H9 (cell line): ENCODE data around the gene SNAI3. TPM values are rescaled to one million over a fixed set of nuclear protein-coding genes. Genes with fewer than 3 reads are reported as not detected.

Source experiments
- DNase-seq: peaks from one replicate; pipeline ENCODE4 v3.0.0-alpha.2; 2017
- H2AFZ ChIP-seq: one replicate; pipeline ENCODE4 v1.6.1; 2013; ENCODE audit warnings: mild to moderate bottlenecking, low read length, control low read depth, moderate library complexity
- H2AK5ac ChIP-seq: 2 replicates; pipeline ENCODE4 v1.6.1; 2013; ENCODE audit warnings: low read length, control low read depth, mixed read lengths; ENCODE audit not compliant: insufficient read length
- H2BK120ac ChIP-seq: one replicate; pipeline ENCODE4 v1.6.1; 2013; ENCODE audit warnings: low read depth, mild to moderate bottlenecking, low read length, control low read depth, inconsistent platforms; ENCODE audit not compliant: poor library complexity, severe bottlenecking
- H2BK12ac ChIP-seq: 2 replicates; pipeline ENCODE4 v1.6.1; 2013; ENCODE audit warnings: low read length, control low read depth, mixed read lengths, low read depth; ENCODE audit not compliant: insufficient read length
- H2BK15ac ChIP-seq: 2 replicates; pipeline ENCODE4 v1.6.1; 2013; ENCODE audit warnings: low read depth, low read length, control low read depth
- H2BK20ac ChIP-seq: one replicate; pipeline ENCODE4 v1.6.1; 2013; ENCODE audit warnings: low read depth, mild to moderate bottlenecking, low read length, control low read depth, inconsistent platforms; ENCODE audit not compliant: poor library complexity, severe bottlenecking
- H2BK5ac ChIP-seq: 2 replicates; pipeline ENCODE4 v1.6.1; 2013; ENCODE audit warnings: low read length, control low read depth, mixed read lengths; ENCODE audit not compliant: insufficient read length
- H3K14ac ChIP-seq: 2 replicates; pipeline ENCODE4 v1.6.1; 2013; ENCODE audit warnings: low read length, control low read depth; ENCODE audit not compliant: insufficient read depth
- H3K18ac ChIP-seq: 2 replicates; pipeline ENCODE4 v1.6.1; 2013; ENCODE audit warnings: low read depth, mild to moderate bottlenecking, mixed read lengths, low read length, control low read depth; ENCODE audit not compliant: insufficient read length
- H3K23ac ChIP-seq: 2 replicates; pipeline ENCODE4 v1.6.1; 2013; ENCODE audit warnings: low read length, control low read depth, mixed read lengths, low read depth; ENCODE audit not compliant: insufficient read length
- H3K23me2 ChIP-seq: 2 replicates; pipeline ENCODE4 v1.6.1; 2013; ENCODE audit warnings: low read depth, mild to moderate bottlenecking, mixed read lengths, low read length, control low read depth; ENCODE audit not compliant: insufficient read length, poor library complexity, severe bottlenecking
- H3K27ac ChIP-seq: 2 replicates; pipeline ENCODE4 v1.5.1; 2013; ENCODE audit warnings: low read length, control low read depth, mixed read lengths, low read depth; ENCODE audit not compliant: insufficient read length
- H3K27me3 ChIP-seq: 2 replicates; pipeline ENCODE4 v1.6.1; 2013; ENCODE audit warnings: low read length, control low read depth, inconsistent platforms; ENCODE audit not compliant: insufficient read depth
- H3K4ac ChIP-seq: 2 replicates; pipeline ENCODE4 v1.6.1; 2013; ENCODE audit warnings: low read depth, mild to moderate bottlenecking, control low read depth, inconsistent platforms, low read length, moderate library complexity
- H3K4me1 ChIP-seq: 2 replicates; pipeline ENCODE4 v1.6.1; 2013; ENCODE audit warnings: low read length, control low read depth, inconsistent platforms; ENCODE audit not compliant: insufficient read depth
- H3K4me2 ChIP-seq: 2 replicates; pipeline ENCODE4 v1.6.1; 2013; ENCODE audit warnings: low read length, control low read depth, mixed read lengths; ENCODE audit not compliant: insufficient read length, insufficient read depth
- H3K56ac ChIP-seq: 2 replicates; pipeline ENCODE4 v1.6.1; 2013; ENCODE audit warnings: low read depth, mild to moderate bottlenecking, mixed read lengths, low read length, control low read depth; ENCODE audit not compliant: insufficient read length
- H3K79me1 ChIP-seq: 2 replicates; pipeline ENCODE4 v1.6.1; 2013; ENCODE audit warnings: low read depth, mild to moderate bottlenecking, moderate library complexity, low read length, control low read depth, inconsistent platforms; ENCODE audit not compliant: insufficient read depth, poor library complexity, severe bottlenecking
- H3K79me2 ChIP-seq: 2 replicates; pipeline ENCODE4 v1.6.1; 2013; ENCODE audit warnings: low read length, control low read depth, inconsistent platforms; ENCODE audit not compliant: insufficient read depth
- H3K9ac ChIP-seq: 2 replicates; pipeline ENCODE4 v1.6.1; 2013; ENCODE audit warnings: low read length, control low read depth, mixed read lengths; ENCODE audit not compliant: insufficient read length; ENCODE audit errors: extremely low read depth
- H3K9me3 ChIP-seq: one replicate; pipeline ENCODE4 v1.6.1; 2013; ENCODE audit warnings: low read depth, low read length, inconsistent platforms; ENCODE audit not compliant: control insufficient read depth
- H3T11ph ChIP-seq: one replicate; pipeline ENCODE4 v1.6.1; 2013; ENCODE audit warnings: mild to moderate bottlenecking, low read length, control low read depth, inconsistent platforms
- H4K20me1 ChIP-seq: one replicate; pipeline ENCODE4 v1.6.1; 2013; ENCODE audit not compliant: control insufficient read depth, insufficient read length, insufficient read depth
- H4K5ac ChIP-seq: 2 replicates; pipeline ENCODE4 v1.6.1; 2013; ENCODE audit warnings: low read depth, mild to moderate bottlenecking, mixed read lengths, low read length, control low read depth; ENCODE audit not compliant: insufficient read length
- H4K8ac ChIP-seq: replicated peaks from 2 replicates; pipeline ENCODE4 v1.6.1; 2013; ENCODE audit warnings: low read length, control low read depth, mixed read lengths, low read depth; ENCODE audit not compliant: insufficient read length
- H4K91ac ChIP-seq: 2 replicates; pipeline ENCODE4 v1.6.1; 2013; ENCODE audit warnings: low read depth, mild to moderate bottlenecking, moderate library complexity, mixed read lengths, low read length, control low read depth; ENCODE audit not compliant: insufficient read length
- H3K27ac Mint-ChIP-seq, 3 experiments: 2 replicates in 2 of 3; 3 replicates in 1 of 3; pipeline ENCODE4 v1.8.0; 2020 to 2021; ENCODE audit warnings: mixed read lengths in 3 of 3, mild to moderate bottlenecking in 1 of 3, moderate library complexity in 1 of 3
- H3K27me3 Mint-ChIP-seq: 2 replicates; pipeline ENCODE4 v1.8.0; 2021; ENCODE audit warnings: low read depth, mild to moderate bottlenecking, moderate library complexity, mixed read lengths
- H3K36me3 Mint-ChIP-seq, 3 experiments: 2 replicates in 2 of 3; 3 replicates in 1 of 3; pipeline ENCODE4 v1.8.0; 2020 to 2021; ENCODE audit warnings: low read depth in 3 of 3, mixed read lengths in 3 of 3; ENCODE audit not compliant: insufficient read depth in 1 of 3
- H3K4me1 Mint-ChIP-seq, 2 experiments: 2 replicates each; pipeline ENCODE4 v1.8.0; 2020; ENCODE audit warnings: mixed read lengths in 2 of 2
- H3K4me3 Mint-ChIP-seq, 2 experiments: 2 replicates in 1 of 2; 3 replicates in 1 of 2; pipeline ENCODE4 v1.8.0; 2020 to 2021; ENCODE audit warnings: mild to moderate bottlenecking in 2 of 2, mixed read lengths in 2 of 2, moderate library complexity in 1 of 2
- H3K9me3 Mint-ChIP-seq, 2 experiments: 2 replicates in 1 of 2; 3 replicates in 1 of 2; pipeline ENCODE4 v1.8.0; 2020; ENCODE audit warnings: mild to moderate bottlenecking in 2 of 2, mixed read lengths in 2 of 2, moderate library complexity in 1 of 2
- CTCF ChIP-seq: fragments of 200-600 bp; sonication (generic); conservative IDR thresholded peaks from 3 replicates; pipeline ENCODE4 v1.8.0; 2021; ENCODE audit warnings: antibody characterized with exemption, mild to moderate bottlenecking
- WGBS: extraction: QIAGEN DNeasy Blood & Tissue Kit; methylation state at CpG from one replicate; pipeline ENCODE4 v1.1.7; 2013; ENCODE audit warnings: missing lambda C conversion rate, low lambda C conversion rate, mixed read lengths; ENCODE audit not compliant: insufficient read length; ENCODE audit errors: extremely low coverage; 5-methylcytosine and 5-hydroxymethylcytosine counted together
- total RNA-seq: library from RNA; stranded (reverse); gene quantifications from 2 replicates; pipeline ENCODE4 v1.2.1, GENCODE V29; 2021

The SNAI3 gene
- total RNA-seq, 1 experiment from 2014 or later = 3.2 TPM

- H4K5ac ChIP-seq = no peak overlapping the region
- Mint-ChIP-seq H3K4me1 (peaks cover 8 to 12% of the 10 kb centered on the region in 2 experiments), H3K4me3 (no peak overlapping the region), H3K27me3 (no peaks in the 10 kb centered on the region), H3K36me3 (peaks cover 10 to 31% (median 29%) of the 10 kb centered on the region in 3 experiments; a peak in 6 of 7 replicates), H3K27ac (no peak overlapping the region; a peak in 2 of 7 replicates), H3K9me3 (no peaks in the 10 kb centered on the region; a peak in 1 of 5 replicates)
- no peak overlapping the region for H3K14ac ChIP-seq
- H3K79me1 ChIP-seq = peaks cover 3% of the 10 kb centered on the region
- no peaks in the 10 kb centered on the region; the same call in 1 of the 2 replicates for H3K79me2 ChIP-seq
- no CpG with 5 or more reads among the region's 13 CpGs for WGBS
- no peak overlapping the region for H3K27ac ChIP-seq
- H2BK12ac ChIP-seq = no peak overlapping the region
- H3K4ac ChIP-seq = no peak overlapping the region
- H3K4me1 ChIP-seq = no peaks in the 10 kb centered on the region; the same call in 1 of the 2 replicates
- no peak overlapping the region for H3K18ac ChIP-seq
- no peak overlapping the region for H2BK20ac ChIP-seq
- no peak overlapping the region for H2BK5ac ChIP-seq
- no peak overlapping the region for H3K56ac ChIP-seq
- no peak overlapping the region for H3K4me2 ChIP-seq
- TF ChIP-seq CTCF = no peak
- no peak overlapping the region for H3K23ac ChIP-seq
- H4K20me1 ChIP-seq = no peaks in the 10 kb centered on the region
- H4K91ac ChIP-seq = no peak overlapping the region
- H3K9me3 ChIP-seq = no peaks in the 10 kb centered on the region
- H3K23me2 ChIP-seq = peaks cover 17% of the 10 kb centered on the region
- no peak overlapping the region for H3T11ph ChIP-seq
- H4K8ac ChIP-seq = no peak overlapping the region
- H2BK15ac ChIP-seq = no peak overlapping the region
- DNase-seq = no peak
- H3K27me3 ChIP-seq = no peaks in the 10 kb centered on the region
- H2BK120ac ChIP-seq = no peak overlapping the region
- no peak overlapping the region for H3K9ac ChIP-seq
- H2AFZ ChIP-seq = no peak overlapping the region
- no peak overlapping the region for H2AK5ac ChIP-seq
Observed at GRCh38 chr16:88653101-88653500, 33.2 kb downstream of the SNAI3 start.
